ENCODE results near the gene SLC13A4.
"Not testable (repeated sequence)": the region's sequence is repeated elsewhere in the genome, so short reads cannot be mapped to it uniquely, and the experiment has no call there.

SLC13A4 gene

DNA sequence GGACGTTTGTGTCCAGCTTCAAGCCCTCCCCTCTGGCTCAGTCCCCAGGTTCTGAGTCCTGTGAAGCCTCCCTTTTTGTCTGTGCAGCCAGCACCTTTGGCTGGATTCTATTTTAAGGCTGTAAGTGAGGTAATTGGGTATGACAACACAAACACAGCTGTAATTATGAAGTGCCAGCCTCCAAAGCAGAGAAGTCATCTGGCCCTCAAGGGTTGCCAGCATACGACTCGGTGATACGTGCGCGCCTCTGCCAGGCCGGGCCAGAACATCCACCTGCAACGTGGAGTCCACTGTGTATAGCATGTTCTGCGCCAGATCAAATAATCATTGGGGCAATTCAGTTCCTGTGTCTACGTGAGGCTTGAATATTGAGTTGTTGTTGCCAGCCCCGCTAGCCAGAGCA lies 27.4 kb upstream of the SLC13A4 start:
- no peak overlapping the region for H3K4me3 ChIP-seq (ENCODE audit: low read length)
- DNase-seq (ENCODE audit: low read depth, low spot score): no peak

GRCh38 chr7:135753616-135754413 lies 25.8 kb upstream of the SLC13A4 start:
- no peak for DNase-seq (ENCODE audit: low read depth, low spot score)
- no peak overlapping the region for H3K4me3 ChIP-seq (ENCODE audit: low read length)

GRCh38 chr7:135748770-135749169 lies 20.8 kb upstream of the SLC13A4 start, which contains the start of gene FAM180A:
Gene FAM180A, minus strand, starts transcription at chr7:135748813. Its CDS starts 233 bp downstream, at chr7:135748580.
- no peak for DNase-seq (ENCODE audit: low read depth, low spot score)
- no peak within 1 kb of the TSS for H3K4me3 ChIP-seq (ENCODE audit: low read length)

DNA sequence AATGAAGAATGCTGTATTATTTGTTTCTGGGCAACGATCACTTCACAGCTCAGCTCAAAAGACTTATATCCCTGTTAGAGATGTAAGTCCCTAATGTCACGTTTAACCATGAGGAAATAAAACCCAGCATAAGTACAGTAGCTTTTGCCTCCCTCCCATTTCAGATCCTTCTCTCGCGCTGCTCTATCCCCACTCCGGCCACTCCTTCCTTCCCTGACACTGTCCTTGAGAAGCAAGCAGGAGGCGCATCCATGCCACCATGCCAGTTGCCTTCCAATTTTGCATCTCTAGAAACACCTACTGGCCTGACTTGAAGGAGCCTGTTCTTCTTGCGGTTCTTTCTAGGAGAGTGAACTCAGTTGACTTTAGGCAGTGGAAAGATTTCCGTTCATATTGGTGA lies 19.4 kb upstream of the SLC13A4 start:
- no peak overlapping the region for H3K4me3 ChIP-seq (ENCODE audit: low read length)
- DNase-seq (ENCODE audit: low read depth, low spot score): no peak

DNA sequence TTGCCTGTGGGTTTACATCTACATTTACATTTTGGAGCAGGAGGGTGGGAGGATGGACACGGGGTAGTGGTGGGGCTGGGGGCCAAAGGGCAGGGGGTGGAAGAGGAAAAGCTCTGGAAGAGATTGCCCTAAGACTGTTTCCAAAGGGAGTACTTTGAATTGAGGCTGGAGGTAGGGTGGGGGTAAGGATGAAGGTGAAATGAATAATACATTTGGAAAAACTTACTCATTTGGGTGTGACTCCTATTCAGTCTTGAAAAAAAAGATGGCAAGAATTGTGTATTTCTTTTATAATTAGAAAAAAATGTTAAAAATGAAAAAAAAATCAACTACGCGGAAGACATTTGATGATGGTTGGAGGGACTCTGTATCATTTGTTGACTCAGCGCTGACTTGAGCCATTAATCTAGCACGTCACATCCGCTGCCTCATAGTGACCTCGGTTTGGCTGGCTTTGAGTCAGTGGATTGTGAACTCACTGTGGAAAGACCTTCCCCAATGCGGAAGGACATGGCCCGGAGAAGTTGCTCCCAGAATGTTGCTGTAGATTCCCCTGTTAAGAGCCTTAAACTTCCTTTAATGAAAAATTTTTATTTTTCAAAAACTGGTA lies 17.8 kb upstream of the SLC13A4 start:
- no peak overlapping the region for H3K4me3 ChIP-seq (ENCODE audit: low read length)
- no peak for DNase-seq (ENCODE audit: low read depth, low spot score)

- H3K4me3 ChIP-seq (ENCODE audit: low read length): no peak overlapping the region
- DNase-seq (ENCODE audit: low read depth, low spot score): no peak
Measured at GRCh38 chr7:135744938-135745702, 17.1 kb upstream of the SLC13A4 start.

GRCh38 chr7:135743907-135744731 lies 16.1 kb upstream of the SLC13A4 start:
- H3K4me3 ChIP-seq (ENCODE audit: low read length): no peak overlapping the region
- DNase-seq (ENCODE audit: low read depth, low spot score): no peak

DNA sequence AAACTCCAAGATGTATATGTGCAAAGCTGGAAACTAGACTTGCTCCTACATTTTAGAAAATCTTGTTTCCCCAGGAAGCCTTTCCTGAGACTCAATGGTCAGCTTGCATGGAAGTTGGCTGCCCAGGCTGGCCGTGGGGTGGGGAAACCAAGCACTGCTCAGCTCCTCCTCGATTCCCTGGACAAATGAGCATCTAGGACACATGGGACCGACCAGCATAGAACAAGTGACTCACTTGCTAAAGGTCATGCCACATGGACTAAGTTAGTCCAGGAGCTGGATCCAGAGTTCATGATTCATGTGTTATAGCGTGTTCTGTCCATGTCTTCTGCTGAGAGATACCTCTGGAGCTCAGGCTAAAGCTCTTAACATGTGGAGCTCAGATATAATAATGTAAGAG lies 14.4 kb upstream of the SLC13A4 start:
- no peak overlapping the region for H3K4me3 ChIP-seq (ENCODE audit: low read length)
- DNase-seq (ENCODE audit: low read depth, low spot score): no peak

DNA sequence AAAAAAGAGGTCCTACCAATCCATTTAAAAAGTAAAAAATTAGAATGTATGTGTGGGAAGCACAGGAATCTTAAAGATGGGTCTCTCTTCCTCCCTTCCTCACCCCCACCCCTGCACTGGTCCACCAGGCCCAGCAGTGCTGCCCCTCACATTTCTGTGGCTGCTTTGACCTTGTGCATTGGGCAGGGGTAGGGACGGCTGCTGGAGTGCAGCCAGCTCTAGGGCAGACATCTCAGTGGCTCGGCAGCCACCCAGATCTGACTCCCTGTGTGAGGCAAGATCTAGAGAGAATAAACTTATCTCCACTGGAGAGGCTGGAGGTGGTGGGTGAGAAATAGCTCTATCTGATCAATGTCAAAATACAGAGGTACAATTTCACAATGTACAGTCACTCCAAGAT lies 13.9 kb upstream of the SLC13A4 start:
- no peak overlapping the region for H3K4me3 ChIP-seq (ENCODE audit: low read length)
- no peak for DNase-seq (ENCODE audit: low read depth, low spot score)

DNA sequence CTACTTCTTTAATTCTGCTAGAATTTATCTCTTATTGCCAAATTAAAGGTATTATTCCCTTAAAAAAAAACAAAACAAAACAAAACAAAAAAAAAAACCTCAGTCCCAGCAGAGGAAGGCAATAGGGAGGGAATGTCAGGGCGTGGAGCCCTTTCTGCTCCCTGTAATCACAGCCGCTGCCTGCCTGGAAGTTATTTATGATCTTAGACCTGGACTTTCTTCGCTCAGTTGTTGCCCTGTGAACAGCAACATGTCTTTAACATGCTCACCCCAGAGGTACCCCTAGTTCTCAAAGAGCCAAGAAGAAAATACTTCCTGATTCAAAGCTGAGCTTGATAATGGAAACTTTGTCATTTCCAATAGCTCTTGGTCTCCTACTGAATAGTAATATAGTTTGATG lies 12.9 kb upstream of the SLC13A4 start:
- H3K4me3 ChIP-seq (ENCODE audit: low read length): no peak overlapping the region
- no peak for DNase-seq (ENCODE audit: low read depth, low spot score)

- not testable (repeated sequence) for DNase-seq (ENCODE audit: low read depth, low spot score)
Measured at GRCh38 chr7:135737306-135737647, 9.3 kb upstream of the SLC13A4 start.

GRCh38 chr7:135736586-135737305 lies 8.8 kb upstream of the SLC13A4 start:
- H3K4me3 ChIP-seq (ENCODE audit: low read length): no peak overlapping the region
- no peak for DNase-seq (ENCODE audit: low read depth, low spot score)

More at GRCh38 chr7:135737306-135737647, 9.3 kb upstream of the SLC13A4 start:
- not testable (repeated sequence) for H3K4me3 ChIP-seq (ENCODE audit: low read length)

GRCh38 chr7:135734343-135734689 lies 6.3 kb upstream of the SLC13A4 start:
- DNase-seq (ENCODE audit: low read depth, low spot score): no peak
- H3K4me3 ChIP-seq (ENCODE audit: low read length): no peak overlapping the region

GRCh38 chr7:135733603-135734342 lies 5.8 kb upstream of the SLC13A4 start:
- H3K4me3 ChIP-seq (ENCODE audit: low read length): no peak overlapping the region
- no peak for DNase-seq (ENCODE audit: low read depth, low spot score)

- no peak for DNase-seq (ENCODE audit: low read depth, low spot score)
- H3K4me3 ChIP-seq (ENCODE audit: low read length): no peak overlapping the region
Measured at GRCh38 chr7:135731131-135731530, 3.1 kb upstream of the SLC13A4 start.

DNA sequence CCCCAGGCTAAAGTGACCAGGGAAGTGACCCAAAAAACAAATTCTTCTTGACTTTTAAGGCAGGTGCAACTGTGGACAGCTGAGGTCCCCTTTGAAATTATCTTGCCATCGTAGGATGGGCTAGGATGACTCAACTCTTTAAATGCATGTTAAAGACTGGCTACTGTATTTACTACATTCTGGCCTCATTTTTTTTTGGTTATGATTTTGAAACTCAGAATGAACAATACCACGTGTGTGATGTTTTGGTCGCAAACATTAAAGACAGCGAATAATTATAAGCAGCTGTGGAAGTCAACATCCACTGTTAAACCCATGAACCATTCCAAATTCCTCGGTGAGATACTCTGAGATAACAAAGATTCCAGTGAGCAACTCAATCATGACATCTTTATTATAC lies 1.2 kb upstream of the SLC13A4 start:
- H3K4me3 ChIP-seq (ENCODE audit: low read length): no peak overlapping the region
- no peak for DNase-seq (ENCODE audit: low read depth, low spot score)

GRCh38 chr7:135726911-135727673 lies 894 bp downstream of the SLC13A4 start:
- no peak for DNase-seq (ENCODE audit: low read depth, low spot score)
- no peak overlapping the region for H3K4me3 ChIP-seq (ENCODE audit: low read length)

Measured in Jurkat, Clone E6-1 (cell line).